Gastrocnemius medialis (tissue), 4 donors: ENCODE results near the gene MPRIP.

Source experiments
- CTCF ChIP-seq, 5 experiments: fragments of 450-650 bp in 3 of 5; fragments of 200-600 bp in 2 of 5; sonication (generic) in 2 of 5; IDR thresholded peaks in 4 of 5; conservative IDR thresholded peaks in 1 of 5; 1 replicate in 4 of 5; 2 replicates in 1 of 5; pipeline ENCODE4 v1.5.1; 2016 to 2019; ENCODE audit warnings: antibody characterized with exemption in 5 of 5, mild to moderate bottlenecking in 3 of 5, moderate library complexity in 3 of 5
- POLR2A ChIP-seq, 2 donors: fragments of 450-650 bp; IDR thresholded peaks; one replicate each; pipeline ENCODE4 v1.6.1; 2017; ENCODE audit warnings: antibody characterized with exemption in 2 of 2, mild to moderate bottlenecking in 2 of 2, moderate library complexity in 2 of 2

- TF ChIP-seq CTCF (IDR thresholded peaks at IDR 0.05 in 4 of 5, conservative IDR thresholded peaks at IDR 0.05 in 1 of 5) = no peak
- TF ChIP-seq POLR2A (IDR thresholded peaks at IDR 0.05) = no peak
Measured at GRCh38 chr17:17215575-17215974, 173.3 kb downstream of the MPRIP start.
